ENCODE results near the gene RMI2.

Gene RMI2

DNA sequence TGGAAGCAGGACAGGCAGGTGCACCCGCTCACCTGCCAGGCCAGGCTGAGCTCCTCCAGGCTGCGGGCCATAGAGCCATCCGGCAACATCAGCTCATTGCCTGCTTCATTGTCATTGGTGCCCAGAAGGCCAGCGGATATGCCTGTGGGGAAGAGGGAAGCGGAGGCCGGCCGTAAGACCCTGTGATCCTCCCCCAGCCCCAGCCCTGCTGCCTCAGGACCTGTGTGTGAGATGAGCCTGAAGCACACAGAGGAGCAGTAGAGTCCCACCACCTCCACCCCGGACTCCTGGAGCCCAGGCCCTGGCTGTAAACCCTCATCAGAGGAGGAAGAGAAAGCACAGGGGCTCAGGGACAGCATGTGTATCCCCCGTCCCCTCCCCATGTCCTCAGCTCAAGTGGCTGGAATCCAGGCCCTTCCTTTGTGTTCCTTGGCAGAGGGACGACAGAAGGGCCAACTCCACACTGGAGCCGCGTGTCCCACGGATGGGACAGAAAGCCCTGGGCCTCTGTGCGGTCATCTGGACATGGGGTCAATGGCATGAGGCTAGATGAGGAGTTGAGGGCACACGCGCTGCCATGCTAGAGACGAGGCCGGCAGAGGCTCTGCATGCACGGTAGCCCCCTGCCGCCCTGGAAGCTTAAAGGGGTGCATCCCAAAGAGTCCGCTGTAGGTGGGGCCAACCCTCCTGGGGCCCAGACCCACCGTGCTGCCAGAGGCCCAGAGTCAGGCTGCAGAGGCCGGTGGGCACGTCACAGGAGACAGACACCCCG lies 39.1 kb downstream of the RMI2 start:
- Histone ChIP-seq H3K9ac (ENCODE audit: low read depth in 1 of 2, low read length in 2 of 2) (no peak overlapping the region), H3K4me3 (ENCODE audit: low read length in 2 of 2) (no peak overlapping the region), H3K27ac (ENCODE audit: low read depth in 2 of 2, low read length in 2 of 2) (no peak overlapping the region), H3K27me3 (ENCODE audit: control insufficient read depth in 2 of 2, insufficient read depth in 2 of 2, low read length in 2 of 2) (no peaks in the 10 kb centered on the region), H3K4me1 (ENCODE audit: control insufficient read depth in 2 of 2, insufficient read depth in 2 of 2, low read length in 2 of 2) (no peaks in the 10 kb centered on the region), H3K36me3 (ENCODE audit: control insufficient read depth in 2 of 2, insufficient read depth in 2 of 2, low read length in 2 of 2) (no peaks in the 10 kb centered on the region), H3K9me3 (ENCODE audit: control insufficient read depth in 2 of 2, low read length in 2 of 2) (no peaks in the 10 kb centered on the region)

DNA sequence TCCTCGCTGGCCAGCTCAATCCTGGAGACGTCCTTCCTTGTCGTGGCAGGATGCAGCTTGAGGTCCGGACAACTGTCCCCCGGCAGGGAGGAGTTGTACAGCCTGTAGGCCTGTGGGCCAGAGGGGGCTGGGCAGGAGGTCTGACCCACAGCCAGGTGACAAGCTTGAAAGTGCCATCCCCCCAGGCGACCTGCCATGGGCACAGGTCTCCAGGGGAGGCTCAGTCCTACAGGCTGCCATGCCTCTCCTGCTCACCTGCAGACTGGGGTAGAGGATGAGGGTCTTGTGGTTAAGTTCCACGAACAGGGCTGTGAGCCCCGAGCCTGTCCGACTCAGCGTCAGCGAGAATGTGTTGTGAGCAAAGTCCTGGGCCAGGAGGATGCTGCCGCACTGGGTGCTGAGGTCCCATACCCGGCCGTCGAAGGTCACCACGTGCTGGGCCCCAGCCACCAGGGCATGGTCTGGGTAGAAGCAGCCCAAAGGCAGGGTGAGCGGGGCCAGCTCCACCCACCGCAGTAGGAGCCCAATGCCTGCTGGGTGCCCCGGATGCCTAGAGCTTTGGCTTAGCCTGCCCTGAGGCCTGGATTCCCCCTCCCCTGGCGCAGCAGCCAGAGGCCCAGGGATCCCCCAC lies 39.8 kb downstream of the RMI2 start:
- Histone ChIP-seq H3K9ac (ENCODE audit: low read depth in 1 of 2, low read length in 2 of 2) (no peak overlapping the region), H3K4me1 (ENCODE audit: control insufficient read depth in 2 of 2, insufficient read depth in 2 of 2, low read length in 2 of 2) (no peaks in the 10 kb centered on the region), H3K4me3 (ENCODE audit: low read length in 2 of 2) (no peak overlapping the region), H3K36me3 (ENCODE audit: control insufficient read depth in 2 of 2, insufficient read depth in 2 of 2, low read length in 2 of 2) (no peaks in the 10 kb centered on the region), H3K27ac (ENCODE audit: low read depth in 2 of 2, low read length in 2 of 2) (no peak overlapping the region), H3K9me3 (ENCODE audit: control insufficient read depth in 2 of 2, low read length in 2 of 2) (no peaks in the 10 kb centered on the region), H3K27me3 (ENCODE audit: control insufficient read depth in 2 of 2, insufficient read depth in 2 of 2, low read length in 2 of 2) (no peaks in the 10 kb centered on the region)

DNA sequence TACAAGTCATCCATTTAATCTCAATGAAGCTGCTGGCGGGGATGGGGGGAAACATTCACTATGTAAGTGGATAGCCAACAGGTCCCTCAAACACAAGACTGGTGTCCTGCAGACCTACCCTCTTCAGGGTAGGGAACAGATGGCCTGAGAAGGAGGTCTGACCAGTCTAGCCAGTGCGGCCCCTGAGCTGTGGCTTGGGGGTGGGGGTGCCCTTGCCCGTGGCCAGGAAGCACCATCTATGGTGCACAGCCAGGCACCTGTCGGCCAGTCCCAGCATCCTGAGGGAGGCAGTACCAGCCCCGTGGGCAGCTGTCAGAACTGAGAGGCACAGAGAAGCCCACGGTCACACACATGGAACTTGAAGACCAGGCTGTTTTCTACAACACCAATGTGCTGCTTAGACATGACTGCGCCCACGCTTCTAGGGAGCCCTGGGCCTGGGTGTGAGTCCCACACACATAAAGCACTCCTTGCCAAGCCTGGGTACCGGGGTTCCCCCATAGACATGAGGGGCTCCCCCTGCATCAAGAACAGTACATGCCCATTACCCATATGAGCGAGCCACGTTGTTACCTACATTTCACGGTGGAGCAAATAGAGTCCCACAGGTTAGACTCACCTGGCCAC lies 40.9 kb downstream of the RMI2 start:
- H3K4me1 ChIP-seq (ENCODE audit: control insufficient read depth in 2 of 2, insufficient read depth in 2 of 2, low read length in 2 of 2): no peaks in the 10 kb centered on the region
- H3K36me3 ChIP-seq (ENCODE audit: control insufficient read depth in 2 of 2, insufficient read depth in 2 of 2, low read length in 2 of 2): no peaks in the 10 kb centered on the region
- no peak overlapping the region for H3K4me3 ChIP-seq (ENCODE audit: low read length in 2 of 2)
- no peaks in the 10 kb centered on the region for H3K27me3 ChIP-seq (ENCODE audit: control insufficient read depth in 2 of 2, insufficient read depth in 2 of 2, low read length in 2 of 2)
- no peak overlapping the region for H3K9ac ChIP-seq (ENCODE audit: low read depth in 1 of 2, low read length in 2 of 2)
- no peak overlapping the region for H3K27ac ChIP-seq (ENCODE audit: low read depth in 2 of 2, low read length in 2 of 2)
- H3K9me3 ChIP-seq (ENCODE audit: control insufficient read depth in 2 of 2, low read length in 2 of 2): no peaks in the 10 kb centered on the region

GRCh38 chr16:11386791-11387546 lies 41.7 kb downstream of the RMI2 start:
- Histone ChIP-seq H3K9ac (ENCODE audit: low read depth in 1 of 2, low read length in 2 of 2) (no peak overlapping the region), H3K4me3 (ENCODE audit: low read length in 2 of 2) (no peak overlapping the region), H3K9me3 (ENCODE audit: control insufficient read depth in 2 of 2, low read length in 2 of 2) (no peaks in the 10 kb centered on the region), H3K27me3 (ENCODE audit: control insufficient read depth in 2 of 2, insufficient read depth in 2 of 2, low read length in 2 of 2) (no peaks in the 10 kb centered on the region), H3K27ac (ENCODE audit: low read depth in 2 of 2, low read length in 2 of 2) (no peak overlapping the region), H3K4me1 (ENCODE audit: control insufficient read depth in 2 of 2, insufficient read depth in 2 of 2, low read length in 2 of 2) (no peaks in the 10 kb centered on the region), H3K36me3 (ENCODE audit: control insufficient read depth in 2 of 2, insufficient read depth in 2 of 2, low read length in 2 of 2) (no peaks in the 10 kb centered on the region)

DNA sequence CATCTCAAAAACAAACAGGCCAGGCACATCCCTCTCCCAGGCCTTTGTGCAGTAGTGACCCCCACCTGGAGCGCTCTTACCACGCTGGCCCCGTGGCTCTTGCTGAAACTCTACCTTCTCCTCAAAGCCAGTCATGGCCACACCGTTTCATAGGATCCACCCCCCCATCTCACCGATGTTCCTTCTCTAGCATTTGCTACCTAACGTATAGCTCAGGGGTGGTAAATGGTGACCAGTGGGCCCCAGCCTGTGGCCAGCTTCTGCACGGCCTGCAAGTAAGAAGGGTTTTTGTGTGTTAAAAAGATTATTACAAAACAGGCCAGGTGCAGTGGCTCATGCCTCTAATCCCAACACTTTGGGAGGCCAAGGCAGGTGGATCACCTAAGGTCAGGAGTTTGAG lies 43.8 kb downstream of the RMI2 start:
- Histone ChIP-seq H3K36me3 (ENCODE audit: control insufficient read depth in 2 of 2, insufficient read depth in 2 of 2, low read length in 2 of 2) (no peaks in the 10 kb centered on the region), H3K27me3 (ENCODE audit: control insufficient read depth in 2 of 2, insufficient read depth in 2 of 2, low read length in 2 of 2) (no peaks in the 10 kb centered on the region), H3K27ac (ENCODE audit: low read depth in 2 of 2, low read length in 2 of 2) (no peak overlapping the region), H3K9me3 (ENCODE audit: control insufficient read depth in 2 of 2, low read length in 2 of 2) (no peaks in the 10 kb centered on the region), H3K4me1 (ENCODE audit: control insufficient read depth in 2 of 2, insufficient read depth in 2 of 2, low read length in 2 of 2) (no peaks in the 10 kb centered on the region), H3K9ac (ENCODE audit: low read depth in 1 of 2, low read length in 2 of 2) (no peak overlapping the region), H3K4me3 (ENCODE audit: low read length in 2 of 2) (no peak overlapping the region)

- H3K9ac ChIP-seq (ENCODE audit: low read depth in 1 of 2, low read length in 2 of 2): no peak overlapping the region
- H3K36me3 ChIP-seq (ENCODE audit: control insufficient read depth in 2 of 2, insufficient read depth in 2 of 2, low read length in 2 of 2): no peaks in the 10 kb centered on the region
- no peaks in the 10 kb centered on the region for H3K27me3 ChIP-seq (ENCODE audit: control insufficient read depth in 2 of 2, insufficient read depth in 2 of 2, low read length in 2 of 2)
- no peak overlapping the region for H3K27ac ChIP-seq (ENCODE audit: low read depth in 2 of 2, low read length in 2 of 2)
- no peaks in the 10 kb centered on the region for H3K9me3 ChIP-seq (ENCODE audit: control insufficient read depth in 2 of 2, low read length in 2 of 2)
- H3K4me3 ChIP-seq (ENCODE audit: low read length in 2 of 2): no peak overlapping the region
- H3K4me1 ChIP-seq (ENCODE audit: control insufficient read depth in 2 of 2, insufficient read depth in 2 of 2, low read length in 2 of 2): no peaks in the 10 kb centered on the region
Observed at GRCh38 chr16:11389631-11390565, 44.6 kb downstream of the RMI2 start.

- H3K9ac ChIP-seq (ENCODE audit: low read depth in 1 of 2, low read length in 2 of 2): no peak overlapping the region
- H3K4me1 ChIP-seq (ENCODE audit: control insufficient read depth in 2 of 2, insufficient read depth in 2 of 2, low read length in 2 of 2): no peaks in the 10 kb centered on the region
- H3K27me3 ChIP-seq (ENCODE audit: control insufficient read depth in 2 of 2, insufficient read depth in 2 of 2, low read length in 2 of 2): no peaks in the 10 kb centered on the region
- no peaks in the 10 kb centered on the region for H3K36me3 ChIP-seq (ENCODE audit: control insufficient read depth in 2 of 2, insufficient read depth in 2 of 2, low read length in 2 of 2)
- H3K27ac ChIP-seq (ENCODE audit: low read depth in 2 of 2, low read length in 2 of 2): no peak overlapping the region
- H3K4me3 ChIP-seq (ENCODE audit: low read length in 2 of 2): no peak overlapping the region
- no peaks in the 10 kb centered on the region for H3K9me3 ChIP-seq (ENCODE audit: control insufficient read depth in 2 of 2, low read length in 2 of 2)
Observed at GRCh38 chr16:11390573-11391495, 45.6 kb downstream of the RMI2 start.

GRCh38 chr16:11391576-11391975 lies 46.3 kb downstream of the RMI2 start:
- H3K9ac ChIP-seq (ENCODE audit: low read depth in 1 of 2, low read length in 2 of 2): no peak overlapping the region
- no peak overlapping the region for H3K4me3 ChIP-seq (ENCODE audit: low read length in 2 of 2)
- H3K27me3 ChIP-seq (ENCODE audit: control insufficient read depth in 2 of 2, insufficient read depth in 2 of 2, low read length in 2 of 2): no peaks in the 10 kb centered on the region
- no peaks in the 10 kb centered on the region for H3K9me3 ChIP-seq (ENCODE audit: control insufficient read depth in 2 of 2, low read length in 2 of 2)
- no peak overlapping the region for H3K27ac ChIP-seq (ENCODE audit: low read depth in 2 of 2, low read length in 2 of 2)
- H3K36me3 ChIP-seq (ENCODE audit: control insufficient read depth in 2 of 2, insufficient read depth in 2 of 2, low read length in 2 of 2): no peaks in the 10 kb centered on the region
- no peaks in the 10 kb centered on the region for H3K4me1 ChIP-seq (ENCODE audit: control insufficient read depth in 2 of 2, insufficient read depth in 2 of 2, low read length in 2 of 2)

Measured in mucosa of rectum (tissue), 2 donors.